NCI-H1092 (cell line): ENCODE results near the gene NWD2.

Experiments used
- DNase-seq: peaks from one replicate; lab custom pipeline; 2025; lab: John Stamatoyannopoulos, UW

The NWD2 gene

DNA sequence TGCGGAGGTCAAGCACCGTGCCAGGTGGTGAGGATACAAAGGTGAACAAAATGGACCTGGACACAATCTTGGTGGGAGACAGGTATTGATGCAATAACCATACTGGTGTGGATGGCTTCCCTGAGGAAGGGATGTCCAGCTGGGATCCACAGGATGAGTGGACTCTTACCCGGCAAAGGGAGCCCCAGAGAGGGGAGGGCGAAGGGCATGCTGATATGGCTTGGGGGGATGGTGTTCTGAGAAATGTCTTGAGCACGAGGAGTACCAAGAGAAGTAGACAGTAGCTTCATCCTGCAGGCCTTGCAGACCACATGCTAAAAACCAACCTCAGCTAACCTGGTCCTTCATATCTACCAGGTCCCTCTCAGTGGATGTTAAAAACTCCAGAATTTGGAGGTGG, 220.8 kb downstream of the NWD2 start:
- no peak for DNase-seq

DNA sequence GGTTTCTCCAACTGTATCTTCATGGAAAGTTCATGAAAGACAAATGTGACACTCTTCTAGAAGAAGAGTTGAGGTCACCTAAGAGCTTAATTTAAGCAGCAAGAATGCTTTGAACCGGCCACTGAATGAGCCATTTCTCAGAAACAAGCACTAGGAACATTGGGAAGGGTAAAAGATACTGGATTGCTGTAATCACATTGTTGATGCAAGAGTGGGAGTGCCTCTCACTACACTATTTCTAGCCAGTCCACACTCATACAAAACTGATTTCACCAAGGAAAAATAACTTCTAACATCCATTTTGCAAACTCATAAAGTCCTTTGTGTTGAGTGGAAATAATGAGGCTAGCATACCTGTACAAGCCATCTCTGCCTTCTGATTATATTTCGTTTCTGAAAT, 221.3 kb downstream of the NWD2 start:
- DNase-seq, result no peak

DNA sequence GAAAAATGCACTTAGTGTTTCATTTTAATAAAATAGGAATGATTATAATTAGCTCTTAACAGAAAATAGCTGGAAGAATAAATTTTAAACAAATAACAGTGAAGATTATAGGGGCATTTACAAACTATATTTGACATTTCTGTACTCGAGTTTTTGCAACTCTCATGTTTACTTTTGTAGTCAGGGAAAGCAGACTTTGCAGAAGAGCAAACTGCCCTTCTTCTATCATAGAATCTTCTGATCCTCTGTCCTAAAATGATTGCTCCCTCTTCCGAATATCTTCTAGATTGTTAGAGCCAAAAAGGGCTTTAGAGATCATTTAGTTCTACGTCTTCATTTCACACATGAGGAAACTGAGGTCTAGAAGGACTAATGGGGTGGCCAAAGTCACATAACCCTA, 222.7 kb downstream of the NWD2 start:
- DNase-seq, result no peak

DNA sequence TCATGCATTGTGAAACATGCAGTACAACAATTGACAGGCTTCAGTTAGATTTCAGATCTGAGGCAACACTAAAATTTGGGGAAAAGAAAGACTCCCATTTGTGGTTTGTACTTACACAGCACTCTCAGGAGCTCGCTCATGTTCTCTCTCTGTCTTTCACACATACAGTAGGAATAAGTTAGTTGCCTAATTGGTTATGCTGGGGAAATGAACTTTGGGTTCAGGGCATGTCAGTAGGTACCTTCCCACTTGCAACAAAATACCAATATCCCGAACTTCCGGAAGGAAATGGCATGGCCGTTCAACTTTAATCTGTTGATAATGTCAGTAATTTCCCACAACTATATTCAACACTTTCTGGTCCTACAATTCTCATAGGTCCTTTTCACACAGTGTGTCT, 223.3 kb downstream of the NWD2 start:
- DNase-seq, result no peak

DNA sequence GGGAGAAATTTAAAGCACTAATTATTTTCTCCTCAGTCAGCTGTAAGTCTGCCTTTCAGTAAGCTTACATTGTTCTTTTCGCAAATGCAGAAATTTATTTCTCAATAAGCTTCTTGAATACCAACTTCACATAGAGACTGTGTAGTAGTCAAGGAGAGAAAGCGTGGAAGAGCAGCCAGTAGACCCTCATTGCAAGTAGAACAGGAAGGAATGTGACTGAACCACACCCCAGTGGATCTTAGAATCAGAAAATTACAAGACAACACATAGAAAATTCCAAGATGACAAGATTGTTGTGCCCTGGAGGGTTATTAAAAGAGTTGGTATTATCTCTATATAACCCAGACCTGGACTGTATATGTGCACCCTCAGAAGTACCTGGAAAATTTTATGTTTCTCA, 224.7 kb downstream of the NWD2 start:
- no peak for DNase-seq

DNA sequence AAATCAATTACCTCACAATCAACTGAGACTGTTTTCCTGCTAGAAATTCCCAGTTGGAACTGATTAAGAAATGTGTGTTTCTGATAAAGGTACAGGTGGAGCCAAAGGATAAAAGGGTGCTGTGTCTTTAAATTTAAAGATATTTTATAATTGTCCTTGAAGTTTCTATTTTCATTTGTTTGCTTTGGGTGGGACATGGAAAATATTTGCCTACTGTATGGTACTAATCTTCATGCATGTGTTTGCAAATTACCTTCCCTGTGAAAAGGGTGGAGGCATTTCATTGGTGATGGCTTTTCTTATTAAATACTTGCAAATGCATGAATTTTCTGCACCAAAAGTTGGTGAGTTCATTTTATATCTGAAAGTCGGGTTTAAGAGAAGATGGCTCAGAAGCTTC, 225.7 kb downstream of the NWD2 start:
- DNase-seq, result no peak

DNA sequence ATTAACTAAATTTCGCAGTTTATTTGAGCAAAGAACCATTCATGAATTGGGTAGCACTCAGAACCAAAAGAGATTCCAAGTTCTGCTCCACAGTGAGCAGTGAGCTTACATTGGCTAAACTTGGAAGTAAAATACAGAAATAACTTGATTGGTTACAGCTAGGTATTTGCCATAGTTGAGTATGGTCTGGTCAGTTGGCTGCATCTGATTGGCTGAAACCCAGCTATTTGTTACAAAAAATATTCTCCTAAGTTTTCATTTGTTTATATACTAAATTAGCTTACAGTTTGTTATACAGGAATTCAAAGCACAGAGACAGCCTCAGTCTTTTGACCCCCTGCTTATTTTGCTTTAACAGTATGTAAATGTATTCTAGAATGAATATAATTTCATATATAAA, 226.6 kb downstream of the NWD2 start:
- DNase-seq, result no peak

DNA sequence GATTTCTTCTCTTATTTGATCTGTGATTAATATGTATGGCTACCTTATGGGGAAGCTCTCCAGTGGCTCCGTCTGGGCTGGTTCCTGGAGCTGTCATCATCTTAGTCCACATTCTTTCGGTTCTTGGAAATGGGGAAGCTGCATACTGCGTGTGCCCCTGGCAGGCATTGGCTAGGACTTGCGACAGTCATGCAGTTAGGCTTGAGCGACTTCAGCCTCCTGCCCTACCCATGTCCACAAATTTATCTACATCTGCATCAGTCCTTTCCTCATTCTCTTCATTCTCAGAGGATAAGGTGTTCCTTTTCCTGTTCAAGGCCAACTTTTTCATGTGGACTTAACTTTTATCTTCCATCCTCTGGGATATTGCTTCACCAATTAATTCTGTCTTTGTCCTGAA, 227.4 kb downstream of the NWD2 start:
- no peak for DNase-seq

DNA sequence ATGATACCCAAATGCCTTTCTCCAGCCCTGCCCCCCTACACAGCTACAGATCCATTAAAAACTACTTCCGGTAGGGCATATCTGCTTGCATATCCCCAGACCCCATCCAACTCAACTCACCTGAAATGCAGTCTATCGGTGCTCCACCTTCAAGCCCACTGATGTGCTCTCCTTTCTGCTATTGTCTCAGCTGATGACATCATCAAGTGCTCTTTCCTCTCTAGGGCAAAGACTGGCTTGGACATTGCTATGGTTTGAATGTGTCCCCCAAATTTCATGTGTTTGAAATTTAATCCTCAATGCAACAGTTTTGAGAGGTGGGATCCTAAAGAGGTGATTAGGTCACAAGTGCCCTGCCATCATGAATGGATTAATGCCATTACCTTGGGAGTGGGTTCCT, 229.3 kb downstream of the NWD2 start:
- DNase-seq, result no peak

DNA sequence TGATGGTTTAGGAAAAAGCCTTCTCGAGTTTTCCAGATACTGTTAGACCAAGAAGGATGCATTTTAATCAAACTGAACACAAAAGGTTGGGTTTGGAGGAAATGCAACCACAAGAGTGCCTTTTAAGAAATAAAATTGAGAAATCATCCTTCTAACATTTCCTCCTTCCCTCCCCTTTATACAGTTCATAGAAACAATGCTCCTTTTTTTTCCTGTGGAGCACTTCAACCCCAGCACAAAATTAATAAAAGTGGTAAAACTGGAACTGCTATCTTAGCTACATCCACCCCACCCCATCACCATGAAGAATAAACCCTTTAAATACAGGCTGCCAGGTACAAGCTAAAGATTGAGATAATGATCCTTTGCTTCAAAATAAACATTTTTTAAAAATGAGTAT, 230.5 kb downstream of the NWD2 start:
- no peak for DNase-seq

DNA sequence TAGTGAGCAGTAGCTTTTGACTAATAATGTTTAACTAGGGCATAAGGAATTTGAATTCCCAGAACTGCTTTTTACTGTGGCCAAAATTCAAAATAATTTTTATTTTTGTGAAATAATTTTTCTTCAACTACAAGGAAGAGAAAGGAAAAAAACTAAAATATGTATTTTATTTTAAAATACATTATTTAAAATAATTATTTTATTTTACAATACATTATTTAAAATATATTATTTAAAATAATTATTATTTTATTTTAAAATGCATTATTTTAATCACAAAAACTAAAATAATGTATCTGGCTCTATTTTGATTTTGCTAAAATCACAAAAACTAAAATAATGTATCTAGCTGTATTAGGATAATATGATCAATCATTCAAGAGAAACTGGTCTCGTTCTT, 231.2 kb downstream of the NWD2 start:
- no peak for DNase-seq

DNA sequence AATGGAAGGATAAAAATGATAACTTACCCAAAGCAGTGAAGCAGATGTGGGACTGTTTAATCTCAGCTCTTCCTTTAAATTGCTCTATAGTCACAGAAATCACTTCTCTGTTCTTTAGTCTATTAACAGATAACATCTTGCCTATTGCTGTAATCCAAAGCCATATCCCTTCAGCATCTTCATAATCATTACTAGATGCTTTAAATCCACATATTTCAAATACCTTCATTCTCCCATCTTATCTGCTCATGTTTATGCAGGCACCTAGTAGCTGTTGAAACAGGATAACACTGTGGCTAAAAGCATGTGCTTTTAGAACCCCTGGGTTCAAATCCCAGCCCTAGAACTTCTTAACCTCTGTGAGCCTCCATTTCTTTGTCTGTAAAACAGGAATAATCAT, 231.7 kb downstream of the NWD2 start:
- no peak for DNase-seq

DNA sequence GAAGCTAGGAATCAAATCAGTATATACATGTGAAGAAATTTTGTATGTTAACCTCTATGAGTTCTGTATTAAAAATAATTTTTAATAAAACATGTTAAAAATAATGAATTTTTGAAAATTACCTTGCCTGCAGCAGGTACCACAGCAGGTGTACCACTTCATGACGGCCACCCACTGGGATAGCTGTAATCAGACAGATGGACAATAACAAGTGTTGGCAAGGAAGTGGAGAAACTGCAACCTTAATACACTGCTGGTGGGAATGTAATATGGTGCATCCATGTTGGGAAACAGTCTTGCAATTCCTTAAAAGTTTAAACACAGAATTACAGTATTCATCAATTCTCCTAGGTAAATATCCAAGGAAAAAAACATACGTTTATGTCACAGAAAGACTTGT, 232.1 kb downstream of the NWD2 start:
- DNase-seq, result no peak

DNA sequence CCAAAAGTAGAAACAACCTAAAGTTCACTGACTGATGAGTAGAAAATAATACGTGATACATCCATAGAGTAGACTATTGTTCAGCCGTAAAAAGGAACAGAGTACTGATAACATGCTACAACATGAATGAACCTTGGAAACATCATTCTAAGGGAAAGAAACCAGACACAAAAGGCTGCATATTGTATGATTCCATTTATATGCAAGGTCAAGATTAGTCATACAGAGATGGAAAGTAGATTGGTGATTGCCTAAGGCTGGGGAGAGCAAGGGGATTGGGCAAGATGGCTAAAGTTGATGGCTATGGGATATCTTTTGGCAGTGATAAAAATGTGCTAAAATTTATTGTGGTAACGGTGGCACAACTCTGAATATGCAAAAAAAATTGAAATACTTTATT, 232.6 kb downstream of the NWD2 start:
- no peak for DNase-seq

DNA sequence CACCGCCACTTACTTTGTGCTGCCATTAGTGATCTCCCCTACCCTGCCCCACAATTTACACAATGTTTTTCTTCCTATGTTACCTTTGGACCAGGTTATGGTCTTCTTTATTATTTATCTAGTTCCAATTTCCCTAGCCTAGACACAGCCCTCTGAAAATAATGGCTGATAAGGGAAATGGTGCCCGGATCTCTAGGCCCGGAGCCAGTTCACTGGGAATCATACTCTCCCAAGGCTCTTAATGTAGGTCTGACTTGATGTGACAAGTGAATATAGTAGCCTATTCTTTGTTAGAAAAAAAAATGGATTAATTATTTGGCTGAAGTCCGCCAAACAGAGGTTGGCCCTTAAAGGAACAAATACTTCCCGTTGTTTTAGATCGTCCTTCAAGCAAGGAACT, 233.6 kb downstream of the NWD2 start:
- DNase-seq, result no peak

DNA sequence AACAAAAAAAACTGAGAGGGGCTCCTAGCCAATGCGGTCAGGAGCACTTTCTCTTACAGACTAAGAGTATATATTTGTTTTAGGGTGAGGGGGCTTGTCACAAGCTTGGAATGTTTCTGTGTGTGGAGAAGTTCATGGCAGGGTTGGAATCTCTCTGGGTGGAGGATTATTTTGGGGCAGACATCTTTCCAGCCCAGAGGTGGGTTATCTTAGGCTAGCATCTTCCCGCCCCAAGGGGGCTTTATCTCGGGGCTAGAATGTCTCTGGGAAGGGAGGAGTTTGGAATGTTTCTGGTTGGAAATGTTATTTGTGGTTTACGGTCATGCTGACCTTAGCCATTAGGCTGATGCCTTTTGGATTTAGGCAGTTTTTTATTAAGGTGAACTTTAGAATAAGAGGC, 236.0 kb downstream of the NWD2 start:
- no peak for DNase-seq

DNA sequence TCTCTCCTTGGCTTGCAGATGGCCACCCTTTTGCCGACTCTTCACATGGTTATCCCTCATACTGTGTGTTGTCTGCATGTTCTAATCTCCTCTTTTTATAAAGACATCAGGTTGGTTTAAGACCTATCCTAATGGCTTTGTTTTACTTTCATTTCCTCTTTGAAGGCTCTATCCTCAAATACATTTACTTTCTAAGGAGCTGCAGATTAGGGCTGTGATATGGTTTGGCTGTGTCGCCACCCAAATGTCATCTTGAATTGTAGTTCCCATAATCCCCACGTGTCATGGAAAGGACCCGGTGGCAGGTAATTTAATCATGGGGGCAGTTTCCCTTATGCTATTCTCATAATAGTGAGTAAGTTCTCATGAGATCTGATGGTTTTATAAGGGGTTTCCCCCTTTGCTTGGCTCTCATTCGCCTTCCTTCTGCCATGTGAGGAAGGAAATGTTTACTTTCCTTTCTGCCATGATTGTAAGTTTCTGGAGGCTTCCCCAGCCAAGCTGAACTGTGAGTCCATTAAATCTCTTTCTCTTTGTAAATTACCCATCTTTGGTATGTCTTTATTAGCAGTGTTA, 237.1 kb downstream of the NWD2 start:
- no peak for DNase-seq

DNA sequence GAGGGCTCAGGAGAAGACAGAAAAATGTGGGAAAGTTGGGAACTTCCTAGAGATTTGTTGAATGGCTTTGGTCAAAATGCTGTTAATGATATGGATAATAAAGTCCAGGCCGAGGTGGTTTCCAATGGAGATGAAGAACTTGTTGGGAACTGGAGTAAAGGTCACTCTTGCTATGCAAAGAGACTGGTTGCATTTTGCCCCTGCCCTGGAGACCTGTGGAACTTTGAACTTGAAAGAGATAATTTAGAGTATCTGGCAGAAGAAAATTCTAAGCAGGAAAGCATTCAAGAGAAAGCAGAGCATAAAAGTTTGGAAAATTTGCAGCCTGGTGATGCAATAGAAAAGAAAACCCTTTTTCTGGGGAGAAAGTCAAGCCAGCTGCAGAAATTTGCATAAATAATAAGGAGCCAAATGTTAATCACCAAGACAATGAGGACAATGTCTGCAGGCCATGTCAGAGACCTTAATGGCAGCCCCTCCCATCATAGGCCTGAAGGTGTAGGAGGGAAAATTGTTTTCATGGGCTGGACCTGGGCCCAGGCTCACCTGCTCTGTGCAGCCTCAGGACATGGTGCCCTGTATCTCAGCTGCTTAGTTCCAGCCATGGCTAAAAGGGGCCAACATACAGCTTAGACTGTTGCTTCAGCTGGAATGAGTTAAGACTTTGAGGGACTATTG, 237.8 kb downstream of the NWD2 start:
- no peak for DNase-seq

DNA sequence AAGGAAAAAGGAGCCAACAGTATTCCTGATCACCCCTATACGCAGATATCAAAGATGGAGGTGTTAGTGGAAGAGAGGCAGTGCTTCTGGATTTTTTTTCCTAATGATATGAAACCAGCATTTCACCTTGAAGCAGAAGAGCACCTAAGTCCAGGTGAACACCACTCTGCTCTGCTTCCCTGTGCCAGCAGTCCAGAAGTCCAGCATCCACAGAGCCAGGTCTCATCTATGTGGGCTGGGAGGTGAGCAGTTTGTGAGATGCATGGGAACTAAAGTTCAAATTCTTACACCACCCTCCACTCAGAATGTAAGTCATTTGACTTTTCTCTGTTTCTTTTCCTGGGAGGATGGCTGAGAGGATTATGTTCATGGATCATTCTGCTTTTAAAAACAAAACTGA, 239.1 kb downstream of the NWD2 start:
- DNase-seq, result no peak

DNA sequence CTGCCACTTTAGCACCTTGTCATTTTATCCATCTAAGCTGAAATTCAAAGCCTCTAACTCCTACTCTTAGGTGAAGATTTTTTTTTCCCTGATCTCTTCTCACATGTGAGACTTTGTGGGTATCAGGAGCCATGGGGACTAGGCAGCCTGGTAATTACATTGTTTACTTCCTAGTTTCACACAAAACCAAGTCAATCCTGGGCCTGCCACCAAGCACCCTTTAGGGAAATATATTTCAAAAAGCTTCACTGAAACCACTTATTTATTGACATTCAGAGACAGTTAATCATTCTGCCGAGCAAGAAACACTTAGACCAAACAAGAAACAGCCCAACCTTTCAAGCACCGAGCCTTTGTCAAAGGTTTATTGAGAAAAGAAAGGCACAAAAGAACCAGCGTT, 241.6 kb downstream of the NWD2 start:
- no peak for DNase-seq

DNA sequence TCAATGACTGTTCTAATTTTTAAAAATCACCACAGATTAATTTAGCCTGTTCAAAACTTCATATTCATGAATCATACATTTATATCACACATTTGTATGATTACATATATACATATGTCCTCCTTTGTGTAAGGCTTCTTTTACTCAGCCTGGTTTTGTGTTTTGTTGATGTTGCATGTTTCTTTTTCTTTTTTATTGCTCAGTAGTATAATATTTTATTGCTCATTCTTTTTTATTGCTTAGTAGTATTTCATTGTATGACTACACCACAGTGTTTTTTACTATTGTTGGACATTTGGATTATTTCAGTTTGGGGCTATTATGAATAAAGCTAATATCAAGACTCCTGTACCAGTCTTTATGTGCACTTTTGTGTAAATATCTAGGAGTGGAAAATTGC, 243.1 kb downstream of the NWD2 start:
- no peak for DNase-seq

DNA sequence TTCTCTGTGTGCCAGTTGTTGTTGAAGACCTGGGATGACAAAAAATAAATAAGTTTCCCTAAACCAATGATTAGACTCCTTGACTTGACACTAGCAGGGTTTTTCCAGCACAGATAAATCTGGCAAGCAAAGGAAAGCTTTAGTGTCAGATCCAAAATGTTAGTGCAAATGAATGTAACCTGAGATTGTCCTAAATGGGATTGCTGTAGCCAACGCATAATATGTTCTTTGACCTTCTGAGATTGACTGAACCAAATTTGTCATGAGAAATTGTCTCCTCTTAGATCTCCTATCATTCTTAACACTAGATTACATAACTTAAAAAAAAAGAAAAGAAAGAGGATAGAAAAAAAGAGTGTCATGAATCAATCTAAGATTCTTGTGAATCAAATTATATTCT, 245.2 kb downstream of the NWD2 start:
- DNase-seq, result no peak

DNA sequence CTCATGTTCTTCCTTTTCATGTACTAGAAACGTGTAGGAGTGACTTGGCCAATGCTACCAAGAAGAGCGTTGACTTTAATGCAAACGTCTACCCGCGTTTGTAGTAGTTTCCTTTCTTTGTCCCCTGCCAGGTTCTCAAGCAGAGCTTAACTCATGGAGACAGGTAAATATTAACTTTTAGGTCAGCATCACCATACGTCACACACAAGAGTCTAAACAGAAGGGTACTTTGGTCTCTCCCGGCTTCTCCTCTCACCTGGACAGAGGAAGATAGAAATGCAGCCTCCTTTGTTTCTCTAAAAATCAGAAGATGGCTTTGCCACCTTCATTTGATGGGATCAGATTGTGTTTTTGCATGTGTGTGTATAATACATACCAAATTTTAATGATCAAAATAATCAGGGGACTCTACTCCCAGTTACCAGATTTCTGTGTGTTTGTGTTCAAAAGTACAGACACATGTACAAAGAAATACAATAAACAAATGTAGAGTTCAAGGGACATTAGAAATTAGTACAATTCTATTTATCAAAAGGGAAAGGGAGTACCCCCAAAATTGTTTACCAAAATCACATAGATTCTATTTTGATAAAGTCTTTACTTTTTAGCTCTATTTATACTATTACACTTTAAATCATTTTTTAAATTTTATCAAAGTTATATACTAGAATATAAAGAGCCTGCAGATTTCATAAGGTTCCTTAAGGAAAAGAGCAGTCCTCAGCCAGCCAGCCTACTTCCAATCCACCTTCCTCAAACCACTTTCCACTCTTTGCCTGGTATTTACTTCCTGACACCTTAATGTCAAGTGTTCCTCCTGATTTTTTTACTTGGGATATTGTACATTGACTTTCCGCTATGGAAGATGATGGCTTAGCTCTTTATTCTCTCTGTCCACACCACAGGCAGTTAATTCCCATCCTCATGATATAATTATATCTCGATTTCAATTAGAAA, 246.1 kb downstream of the NWD2 start:
- no peak for DNase-seq
